ENCODE measurements around the gene GRHL3. TPM values are rescaled to one million over a fixed set of nuclear protein-coding genes. Genes with fewer than 3 reads are reported as not detected.

GRHL3 gene
- total RNA-seq, 1 donor from 2014 or later: 0.12 TPM

GRCh38 chr1:24360681-24361080 is 41.5 kb downstream of the GRHL3 start:
- no peak overlapping the region for H3K4me3 Mint-ChIP-seq
- no peaks in the 10 kb centered on the region for H3K27me3 Mint-ChIP-seq (ENCODE audit: low read depth)
- no peaks in the 10 kb centered on the region for H3K36me3 Mint-ChIP-seq (ENCODE audit: low read depth)
- H3K4me1 Mint-ChIP-seq: peaks cover 14% of the 10 kb centered on the region
- DNase-seq (ENCODE audit: low read depth, low spot score): no peak
- no peak overlapping the region for H3K27ac Mint-ChIP-seq (ENCODE audit: unreplicated experiment)
- no peaks in the 10 kb centered on the region for H3K9me3 Mint-ChIP-seq
- no peak for TF ChIP-seq CTCF (conservative IDR thresholded peaks at IDR 0.05)

GRCh38 chr1:24361811-24362210 is 42.7 kb downstream of the GRHL3 start:
- Mint-ChIP-seq H3K36me3 (ENCODE audit: low read depth) (no peaks in the 10 kb centered on the region), H3K4me3 (no peak overlapping the region), H3K27ac (ENCODE audit: unreplicated experiment) (no peak overlapping the region), H3K4me1 (peaks cover 14% of the 10 kb centered on the region), H3K9me3 (no peaks in the 10 kb centered on the region), H3K27me3 (ENCODE audit: low read depth) (no peaks in the 10 kb centered on the region)
- TF ChIP-seq CTCF (conservative IDR thresholded peaks at IDR 0.05): no peak
- no peak for DNase-seq (ENCODE audit: low read depth, low spot score)

- DNase-seq (ENCODE audit: low read depth, low spot score): no peak
- no peak overlapping the region for H3K4me3 Mint-ChIP-seq
- H3K27me3 Mint-ChIP-seq (ENCODE audit: low read depth): no peaks in the 10 kb centered on the region
- H3K9me3 Mint-ChIP-seq: no peaks in the 10 kb centered on the region
- H3K4me1 Mint-ChIP-seq: peaks cover 14% of the 10 kb centered on the region
- no peak overlapping the region for H3K27ac Mint-ChIP-seq (ENCODE audit: unreplicated experiment)
- no peaks in the 10 kb centered on the region for H3K36me3 Mint-ChIP-seq (ENCODE audit: low read depth)
- TF ChIP-seq CTCF (conservative IDR thresholded peaks at IDR 0.05): no peak
These were observed 43.2 kb downstream of the GRHL3 start for GRCh38 chr1:24362396-24362795.

GRCh38 chr1:24362982-24363614 is 43.9 kb downstream of the GRHL3 start:
- no peak for TF ChIP-seq CTCF (conservative IDR thresholded peaks at IDR 0.05)
- H3K27ac Mint-ChIP-seq (ENCODE audit: unreplicated experiment): peak overlapping the region; percentile 20
- no peaks in the 10 kb centered on the region for H3K9me3 Mint-ChIP-seq
- no peaks in the 10 kb centered on the region for H3K36me3 Mint-ChIP-seq (ENCODE audit: low read depth)
- no peaks in the 10 kb centered on the region for H3K27me3 Mint-ChIP-seq (ENCODE audit: low read depth)
- no peak overlapping the region for H3K4me3 Mint-ChIP-seq
- no peak for DNase-seq (ENCODE audit: low read depth, low spot score)
- peaks cover 14% of the 10 kb centered on the region for H3K4me1 Mint-ChIP-seq

GRCh38 chr1:24363994-24364393 is 44.8 kb downstream of the GRHL3 start:
- Mint-ChIP-seq H3K27ac (ENCODE audit: unreplicated experiment) (no peak overlapping the region), H3K36me3 (ENCODE audit: low read depth) (no peaks in the 10 kb centered on the region), H3K4me1 (peaks cover 14% of the 10 kb centered on the region), H3K27me3 (ENCODE audit: low read depth) (no peaks in the 10 kb centered on the region), H3K9me3 (no peaks in the 10 kb centered on the region), H3K4me3 (no peak overlapping the region)
- no peak for DNase-seq (ENCODE audit: low read depth, low spot score)
- no peak for TF ChIP-seq CTCF (conservative IDR thresholded peaks at IDR 0.05)

Measured in neural crest cell (in vitro differentiated cells).